ENCODE data around the gene NDUFV2. TPM values are rescaled to one million over a fixed set of nuclear protein-coding genes. Genes with fewer than 3 reads are reported as not detected.
A peak's percentile ranks its signal among the peaks of the same experiment; 100 is the strongest.

The NDUFV2 gene
- total RNA-seq, 1 donor from 2014 or later: 124 TPM

DNA sequence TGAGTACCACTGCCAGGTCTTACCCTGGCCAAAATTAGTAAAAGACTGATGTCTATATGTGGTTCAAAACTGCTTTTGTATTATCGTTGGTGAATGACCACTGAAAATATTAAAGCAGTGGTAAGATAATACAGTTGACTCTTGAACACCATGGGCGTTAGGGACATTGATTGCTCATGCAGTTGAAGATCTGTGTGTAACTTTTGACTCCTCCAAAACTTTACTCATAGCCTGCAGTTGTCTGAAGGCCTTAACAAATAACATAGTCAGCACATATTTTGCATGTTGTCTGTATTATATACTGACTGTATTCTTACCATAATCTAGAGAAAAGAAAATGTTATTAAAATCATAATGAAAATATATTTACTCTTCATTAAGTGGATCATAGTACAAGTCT is 28.3 kb downstream of the NDUFV2 start:
- H3K9ac ChIP-seq (ENCODE audit: low read depth in 1 of 3, low read length in 3 of 3): no peak overlapping the region
- no peak overlapping the region for H3K4me3 ChIP-seq (ENCODE audit: low read length in 3 of 3)
- H3K9me3 ChIP-seq (ENCODE audit: control insufficient read depth in 3 of 3, low read length in 3 of 3): no peaks in the 10 kb centered on the region
- H3K27ac ChIP-seq (ENCODE audit: low read depth, low read length): peak overlapping the region; percentile 34
- H3K4me1 ChIP-seq (ENCODE audit: control insufficient read depth in 3 of 3, insufficient read depth in 3 of 3, low read length in 3 of 3): peaks cover 16 to 28% (median 26%) of the 10 kb centered on the region in 3 donors
- peaks cover 9 to 34% (median 16%) of the 10 kb centered on the region in 3 donors for H3K36me3 ChIP-seq (ENCODE audit: control insufficient read depth in 3 of 3, insufficient read depth in 3 of 3, low read length in 3 of 3)
- no peaks in the 10 kb centered on the region for H3K27me3 ChIP-seq (ENCODE audit: control insufficient read depth in 3 of 3, insufficient read depth in 3 of 3, low read length in 3 of 3)

DNA sequence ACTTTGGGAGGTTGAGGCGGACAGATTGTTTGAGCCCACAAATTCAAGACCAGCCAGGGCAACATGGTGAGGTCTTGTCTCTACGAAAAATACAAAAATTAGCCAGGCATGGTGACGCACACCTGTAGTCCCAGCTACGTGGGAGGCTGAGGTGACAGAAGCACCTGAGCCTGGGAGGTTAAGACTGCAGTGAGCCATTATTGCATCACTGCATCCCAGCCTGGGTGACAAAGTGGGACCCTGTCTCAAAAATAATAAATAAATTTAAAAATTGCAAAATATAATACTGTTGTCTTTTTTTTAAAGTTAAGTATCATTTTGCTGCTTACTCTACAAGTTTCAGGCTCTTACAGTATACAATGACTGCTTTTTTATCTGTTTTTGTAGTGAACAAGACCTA is 30.1 kb downstream of the NDUFV2 start:
- Histone ChIP-seq H3K4me3 (ENCODE audit: low read length in 3 of 3) (no peak overlapping the region), H3K4me1 (ENCODE audit: control insufficient read depth in 3 of 3, insufficient read depth in 3 of 3, low read length in 3 of 3) (peaks cover 17 to 27% (median 19%) of the 10 kb centered on the region in 3 donors), H3K36me3 (ENCODE audit: control insufficient read depth in 3 of 3, insufficient read depth in 3 of 3, low read length in 3 of 3) (peaks cover 5 to 30% (median 16%) of the 10 kb centered on the region in 3 donors), H3K27me3 (ENCODE audit: control insufficient read depth in 3 of 3, insufficient read depth in 3 of 3, low read length in 3 of 3) (no peaks in the 10 kb centered on the region), H3K9ac (ENCODE audit: low read depth in 1 of 3, low read length in 3 of 3) (no peak overlapping the region), H3K9me3 (ENCODE audit: control insufficient read depth in 3 of 3, low read length in 3 of 3) (no peaks in the 10 kb centered on the region), H3K27ac (ENCODE audit: low read depth, low read length) (no peak overlapping the region)

DNA sequence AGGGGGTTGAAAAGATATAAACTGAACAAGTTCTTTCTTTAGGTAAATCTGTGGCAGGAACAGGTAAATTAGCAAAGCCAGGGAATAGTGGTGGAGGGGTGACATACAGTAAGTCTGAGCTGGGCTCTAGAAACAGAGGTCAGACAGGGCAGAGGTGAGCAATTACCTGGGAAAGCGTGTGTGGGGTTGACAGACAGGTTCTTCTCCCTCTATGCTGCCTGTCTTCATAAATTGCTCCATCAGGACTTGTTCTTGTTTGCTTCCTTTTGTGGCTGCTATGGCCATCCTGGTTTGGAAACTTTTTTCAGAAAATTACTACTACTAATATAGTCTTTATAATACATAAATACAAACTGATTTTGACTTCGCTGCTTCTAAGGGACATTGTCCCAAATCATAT is 30.7 kb downstream of the NDUFV2 start:
- H3K27me3 ChIP-seq (ENCODE audit: control insufficient read depth in 3 of 3, insufficient read depth in 3 of 3, low read length in 3 of 3): no peaks in the 10 kb centered on the region
- H3K4me1 ChIP-seq (ENCODE audit: control insufficient read depth in 3 of 3, insufficient read depth in 3 of 3, low read length in 3 of 3): peaks cover 15 to 27% (median 20%) of the 10 kb centered on the region in 3 donors
- peaks cover 5 to 28% (median 16%) of the 10 kb centered on the region in 3 donors for H3K36me3 ChIP-seq (ENCODE audit: control insufficient read depth in 3 of 3, insufficient read depth in 3 of 3, low read length in 3 of 3)
- H3K9me3 ChIP-seq (ENCODE audit: control insufficient read depth in 3 of 3, low read length in 3 of 3): no peaks in the 10 kb centered on the region
- H3K9ac ChIP-seq (ENCODE audit: low read depth in 1 of 3, low read length in 3 of 3): peak overlapping the region in 1 of 3 donors; percentile 17
- H3K27ac ChIP-seq (ENCODE audit: low read depth, low read length): peak overlapping the region; percentile 14
- H3K4me3 ChIP-seq (ENCODE audit: low read length in 3 of 3): no peak overlapping the region

DNA sequence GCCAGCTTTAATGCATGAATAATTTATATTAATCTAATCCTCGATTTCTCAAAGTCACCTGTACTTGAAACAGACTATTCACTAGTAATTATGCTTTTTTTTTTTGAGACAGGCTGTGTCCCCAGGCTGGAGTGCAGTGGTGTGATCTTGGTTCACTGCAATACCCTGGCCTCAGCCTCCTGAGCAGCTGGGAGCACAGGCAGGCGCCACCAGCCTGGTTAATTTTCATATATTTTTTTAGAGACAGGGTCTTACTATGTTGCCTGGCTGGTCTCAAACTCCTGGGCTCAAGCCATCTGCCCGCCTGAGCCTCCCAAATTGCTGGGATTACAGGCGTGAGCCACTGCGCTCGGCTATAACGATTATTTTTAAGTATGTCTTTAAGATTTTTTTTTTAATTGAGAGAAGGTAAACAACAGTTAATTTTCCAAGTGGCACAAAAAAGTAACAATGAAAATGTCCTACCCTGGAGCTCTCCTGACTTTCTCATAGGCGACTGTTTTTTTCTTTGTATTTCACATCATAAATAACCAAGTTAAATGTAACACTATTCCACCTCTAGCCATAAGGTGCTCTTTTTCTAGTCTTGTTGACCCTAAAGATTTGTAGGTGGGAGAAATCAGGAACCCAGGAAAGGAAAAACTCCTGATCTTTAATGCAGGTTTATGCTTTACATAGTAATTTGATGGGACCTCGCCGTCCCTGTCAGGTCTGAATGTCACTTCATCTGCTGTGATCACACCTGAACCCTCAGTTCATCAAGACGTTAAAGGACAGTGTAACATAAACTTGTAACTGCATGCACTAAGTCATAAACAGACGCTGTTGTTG is 32.8 kb downstream of the NDUFV2 start:
- Histone ChIP-seq H3K4me3 (ENCODE audit: low read length in 3 of 3) (peak overlapping the region; percentile 87 to 90 (median 87)), H3K4me1 (ENCODE audit: control insufficient read depth in 3 of 3, insufficient read depth in 3 of 3, low read length in 3 of 3) (peaks cover 26 to 34% (median 28%) of the 10 kb centered on the region in 3 donors), H3K27ac (ENCODE audit: low read depth, low read length) (peak overlapping the region; percentile 97), H3K9ac (ENCODE audit: low read depth in 1 of 3, low read length in 3 of 3) (peak overlapping the region; percentile 90 to 96 (median 94)), H3K27me3 (ENCODE audit: control insufficient read depth in 3 of 3, insufficient read depth in 3 of 3, low read length in 3 of 3) (no peaks in the 10 kb centered on the region), H3K36me3 (ENCODE audit: control insufficient read depth in 3 of 3, insufficient read depth in 3 of 3, low read length in 3 of 3) (peaks cover 5 to 21% (median 12%) of the 10 kb centered on the region in 3 donors), H3K9me3 (ENCODE audit: control insufficient read depth in 3 of 3, low read length in 3 of 3) (no peaks in the 10 kb centered on the region)

DNA sequence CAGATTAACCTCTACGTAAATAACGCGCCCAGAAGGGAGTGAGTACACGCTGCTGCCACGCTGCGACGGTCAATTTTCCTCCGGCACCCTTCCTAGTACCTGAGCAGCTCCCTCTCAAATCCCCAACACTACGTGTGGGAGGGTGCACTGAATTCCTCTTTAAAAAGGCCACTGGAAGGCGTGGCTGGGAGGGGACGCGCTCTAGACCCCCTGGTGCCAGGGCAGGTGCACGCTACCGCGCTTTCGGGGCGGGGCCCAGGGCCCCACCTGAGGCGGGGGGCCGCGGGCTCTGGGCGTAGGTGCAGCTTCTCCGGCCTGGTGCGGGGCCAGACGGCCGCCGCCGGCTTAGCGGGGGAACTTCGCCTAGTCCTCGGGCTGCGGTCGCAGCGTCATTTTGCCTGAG is 33.4 kb downstream of the NDUFV2 start:
- H3K27me3 ChIP-seq (ENCODE audit: control insufficient read depth in 3 of 3, insufficient read depth in 3 of 3, low read length in 3 of 3): no peaks in the 10 kb centered on the region
- no peaks in the 10 kb centered on the region for H3K9me3 ChIP-seq (ENCODE audit: control insufficient read depth in 3 of 3, low read length in 3 of 3)
- peak overlapping the region; percentile 90 to 96 (median 94) for H3K9ac ChIP-seq (ENCODE audit: low read depth in 1 of 3, low read length in 3 of 3)
- H3K36me3 ChIP-seq (ENCODE audit: control insufficient read depth in 3 of 3, insufficient read depth in 3 of 3, low read length in 3 of 3): peaks cover 5 to 19% (median 12%) of the 10 kb centered on the region in 3 donors
- peak overlapping the region; percentile 87 to 90 (median 87) for H3K4me3 ChIP-seq (ENCODE audit: low read length in 3 of 3)
- peaks cover 28 to 35% (median 29%) of the 10 kb centered on the region in 3 donors for H3K4me1 ChIP-seq (ENCODE audit: control insufficient read depth in 3 of 3, insufficient read depth in 3 of 3, low read length in 3 of 3)
- peak overlapping the region; percentile 97 for H3K27ac ChIP-seq (ENCODE audit: low read depth, low read length)

DNA sequence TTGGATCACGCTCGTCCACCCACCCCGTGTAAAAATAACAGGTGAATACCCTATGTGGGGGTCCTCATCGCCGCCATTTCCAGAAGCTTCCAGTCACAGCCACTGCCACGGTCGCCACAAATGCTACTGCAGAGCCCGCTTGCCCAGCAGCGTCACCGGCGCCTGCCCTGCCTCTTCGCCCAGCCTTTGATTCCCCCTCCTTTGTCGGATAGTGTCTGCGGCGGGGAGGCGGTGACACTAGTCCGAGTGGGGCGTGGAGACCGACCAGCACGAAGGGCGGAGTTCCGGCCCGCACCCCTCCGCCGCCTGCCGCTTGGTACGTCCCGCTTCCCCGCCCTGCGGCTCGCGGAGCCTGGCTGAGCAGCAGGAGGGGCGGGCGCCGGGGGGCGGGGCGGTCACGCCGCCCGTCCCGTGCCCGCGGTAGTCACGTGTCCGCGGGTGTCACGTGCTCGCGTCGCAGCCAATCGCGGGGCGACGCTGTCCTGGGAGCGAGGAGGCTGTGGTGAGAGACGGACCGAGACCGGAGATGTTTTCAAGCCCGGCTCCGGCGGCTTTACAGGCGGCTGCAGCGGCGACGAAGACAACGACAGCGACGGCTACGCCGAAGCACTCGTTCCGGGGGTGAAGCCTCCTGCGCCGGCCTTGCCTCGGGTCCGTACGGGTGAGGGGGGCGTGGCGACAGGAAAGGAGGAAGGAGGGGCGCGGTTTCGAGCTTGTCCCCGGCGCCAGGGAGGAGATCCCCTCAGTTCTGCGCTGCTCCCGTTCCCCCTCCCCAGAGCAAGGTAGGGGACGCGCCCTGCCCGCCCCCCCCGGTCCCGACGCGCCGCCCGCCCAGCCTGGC is 34.0 kb downstream of the NDUFV2 start, which contains the start of gene ANKRD12:
TSS of gene ANKRD12 (plus strand) at position 467 of the 841 bp plus-strand sequence. CDS start 45,652 bp downstream, outside the sequence.
- Histone ChIP-seq H3K9ac (ENCODE audit: low read depth in 1 of 3, low read length in 3 of 3) (peak within 1 kb of the TSS; percentile 91 to 96 (median 94)), H3K4me3 (ENCODE audit: low read length in 3 of 3) (peak within 1 kb of the TSS; percentile 92 to 98 (median 96)), H3K9me3 (ENCODE audit: control insufficient read depth in 3 of 3, low read length in 3 of 3) (no peaks in the 10 kb centered on the region), H3K36me3 (ENCODE audit: control insufficient read depth in 3 of 3, insufficient read depth in 3 of 3, low read length in 3 of 3) (peaks cover 5 to 14% (median 11%) of the 10 kb centered on the region in 3 donors), H3K4me1 (ENCODE audit: control insufficient read depth in 3 of 3, insufficient read depth in 3 of 3, low read length in 3 of 3) (peaks cover 28 to 40% (median 29%) of the 10 kb centered on the region in 3 donors), H3K27ac (ENCODE audit: low read depth, low read length) (peak within 1 kb of the TSS; percentile 97), H3K27me3 (ENCODE audit: control insufficient read depth in 3 of 3, insufficient read depth in 3 of 3, low read length in 3 of 3) (no peaks in the 10 kb centered on the region)

DNA sequence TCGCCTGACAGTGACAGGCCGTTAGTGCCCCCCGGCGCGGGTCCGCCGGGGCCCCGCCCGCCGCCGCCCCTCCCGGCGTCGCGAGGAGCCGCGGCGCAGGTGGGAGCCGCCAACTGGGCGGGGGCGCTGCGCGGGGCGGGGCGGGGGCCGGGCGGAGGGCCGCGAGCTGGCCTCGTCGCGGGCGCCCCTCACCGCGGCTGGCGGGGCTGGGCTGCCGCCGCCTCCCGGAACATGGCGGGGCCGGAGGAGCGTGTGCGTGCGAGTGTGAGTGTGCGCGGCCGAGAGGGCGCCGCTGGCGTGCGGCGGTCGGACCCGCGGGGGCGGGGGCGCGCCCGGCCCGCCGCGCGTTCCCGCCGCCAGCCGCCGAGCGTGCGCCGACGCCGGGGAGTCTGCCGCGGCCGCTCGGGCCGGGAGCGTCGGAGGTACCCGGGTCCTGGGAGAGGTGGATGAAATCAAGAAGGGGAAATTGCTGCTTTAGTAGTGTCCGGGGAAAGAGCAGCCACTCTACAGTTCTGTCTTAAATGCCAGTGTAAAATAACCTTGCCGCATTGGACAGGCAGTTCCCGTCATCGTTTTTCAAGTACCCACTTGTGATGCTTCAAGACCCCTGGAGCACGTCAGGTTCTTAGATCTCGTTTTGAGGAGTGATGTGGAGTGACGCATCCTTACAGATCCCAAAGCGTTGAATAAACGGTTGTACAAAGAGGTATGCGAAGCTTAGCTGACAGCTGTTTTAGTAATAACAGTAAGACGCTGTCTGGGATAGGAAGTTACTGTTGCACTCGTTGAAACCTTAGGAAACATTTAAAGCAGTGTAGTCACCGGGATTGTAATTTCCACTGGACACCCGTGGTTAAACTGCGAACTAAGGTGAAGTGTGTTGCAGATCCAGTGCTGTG is 34.9 kb downstream of the NDUFV2 start:
- Histone ChIP-seq H3K4me1 (ENCODE audit: control insufficient read depth in 3 of 3, insufficient read depth in 3 of 3, low read length in 3 of 3) (peaks cover 29 to 45% (median 34%) of the 10 kb centered on the region in 3 donors), H3K4me3 (ENCODE audit: low read length in 3 of 3) (peak overlapping the region; percentile 92 to 98 (median 96)), H3K36me3 (ENCODE audit: control insufficient read depth in 3 of 3, insufficient read depth in 3 of 3, low read length in 3 of 3) (peaks cover 5 to 12% (median 6%) of the 10 kb centered on the region in 3 donors), H3K9ac (ENCODE audit: low read depth in 1 of 3, low read length in 3 of 3) (peak overlapping the region; percentile 90 to 96 (median 91)), H3K27me3 (ENCODE audit: control insufficient read depth in 3 of 3, insufficient read depth in 3 of 3, low read length in 3 of 3) (no peaks in the 10 kb centered on the region), H3K9me3 (ENCODE audit: control insufficient read depth in 3 of 3, low read length in 3 of 3) (no peaks in the 10 kb centered on the region), H3K27ac (ENCODE audit: low read depth, low read length) (peak overlapping the region; percentile 97)

DNA sequence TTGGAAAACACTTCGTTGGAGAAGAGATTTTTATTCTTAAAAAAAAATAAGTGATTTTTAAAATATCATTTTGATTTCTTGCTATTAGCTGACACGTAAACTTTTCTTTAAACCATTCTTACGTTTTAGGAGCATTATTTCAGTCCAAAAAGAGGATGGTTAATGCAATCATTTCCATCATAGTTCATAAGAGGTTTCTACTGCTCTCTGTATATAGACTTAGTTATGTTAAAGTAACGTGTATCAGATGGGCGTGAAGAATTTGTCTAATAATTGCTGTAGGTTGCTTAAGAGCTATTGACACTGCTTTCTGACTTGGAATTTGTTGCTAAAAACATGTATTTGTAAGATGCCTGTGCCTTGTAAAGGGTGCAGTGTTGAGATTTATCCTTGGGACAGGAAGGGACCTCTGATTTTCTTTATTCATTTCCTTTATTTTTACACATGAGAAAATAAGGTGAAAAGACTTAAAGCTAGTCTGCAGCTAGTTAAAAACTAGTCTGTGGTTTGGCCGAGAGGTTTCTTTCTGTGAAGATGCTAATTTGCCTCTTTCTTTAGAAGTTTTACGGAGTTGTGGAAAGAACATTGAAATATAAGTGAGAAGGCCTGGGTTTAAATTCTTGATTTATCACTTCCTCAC is 37.0 kb downstream of the NDUFV2 start:
- Histone ChIP-seq H3K36me3 (ENCODE audit: control insufficient read depth in 3 of 3, insufficient read depth in 3 of 3, low read length in 3 of 3) (peaks cover 0 to 3% (median 0%) of the 10 kb centered on the region in 3 donors), H3K4me1 (ENCODE audit: control insufficient read depth in 3 of 3, insufficient read depth in 3 of 3, low read length in 3 of 3) (peaks cover 29 to 45% (median 37%) of the 10 kb centered on the region in 3 donors), H3K27me3 (ENCODE audit: control insufficient read depth in 3 of 3, insufficient read depth in 3 of 3, low read length in 3 of 3) (no peaks in the 10 kb centered on the region), H3K9ac (ENCODE audit: low read depth in 1 of 3, low read length in 3 of 3) (peak overlapping the region; percentile 43 to 96 (median 88)), H3K4me3 (ENCODE audit: low read length in 3 of 3) (peak overlapping the region; percentile 22 to 98 (median 92)), H3K9me3 (ENCODE audit: control insufficient read depth in 3 of 3, low read length in 3 of 3) (no peaks in the 10 kb centered on the region), H3K27ac (ENCODE audit: low read depth, low read length) (no peak overlapping the region)

Measured in skeletal muscle tissue (tissue), 4 donors.